PC-3 (cell line): Measurements from ENCODE around the gene TCF7L1. TPM values are rescaled to one million over a fixed set of nuclear protein-coding genes. Genes with fewer than 3 reads are reported as not detected.

ENCODE experiments used
- ATAC-seq: fragments of 200-7000 bp; cut with Tn5 transposase; 2 replicates; pipeline ENCODE4 v1.9.1; 2020; ENCODE audit warnings: mild to moderate bottlenecking, moderate library complexity
- BruUV-seq: library from RNA; stranded (reverse); fragments of 400-500 nt; replicated peaks from 2 replicates; lab custom pipeline; 2021; lab: Mats Ljungman, UMichigan
- CTCF ChIA-PET: fragments of 300-600 bp; sonication (Branson Sonifier 250); formaldehyde crosslinking; loops from one replicate; lab custom pipeline; 2022; ENCODE audit warnings: antibody characterized with exemption; lab: Charles Lee
- POLR2A ChIA-PET: fragments of 300-600 bp; sonication (Branson Sonifier 250); formaldehyde crosslinking; loops from one replicate; lab custom pipeline; 2022; ENCODE audit warnings: antibody characterized with exemption; ENCODE audit not compliant: unreplicated experiment; lab: Charles Lee
- DNase-seq: peaks from one replicate; pipeline ENCODE4 v3.0.0-alpha.2; 2015
- H2AFZ ChIP-seq: fragments of 300-600 bp; sonication (generic); 2 replicates; pipeline ENCODE4 v1.6.0; 2016; ENCODE audit warnings: antibody characterized with exemption, low read length
- H3F3A ChIP-seq: fragments of 300-600 bp; sonication (generic); one replicate; pipeline ENCODE4 v1.6.0; 2017; ENCODE audit warnings: antibody characterized with exemption, low read length, control low read depth, mild to moderate bottlenecking; ENCODE audit not compliant: unreplicated experiment
- H3K27ac ChIP-seq: fragments of 300-600 bp; sonication (generic); 2 replicates; pipeline ENCODE4 v1.5.1; 2016; ENCODE audit warnings: mild to moderate bottlenecking, low read length
- H3K27me3 ChIP-seq: fragments of 300-600 bp; sonication (generic); 2 replicates; pipeline ENCODE4 v1.6.1; 2016; ENCODE audit warnings: low read length, mixed read lengths
- H3K36me3 ChIP-seq: fragments of 300-600 bp; sonication (generic); 2 replicates; pipeline ENCODE4 v1.6.1; 2016; ENCODE audit warnings: low read depth, mixed run types, low read length, mixed read lengths
- H3K4me1 ChIP-seq: fragments of 300-600 bp; sonication (generic); 2 replicates; pipeline ENCODE4 v1.5.1; 2016; ENCODE audit warnings: low read length; ENCODE audit not compliant: insufficient read depth
- H3K4me2 ChIP-seq: fragments of 300-600 bp; sonication (generic); 2 replicates; pipeline ENCODE4 v1.6.0; 2016; ENCODE audit warnings: low read length
- H3K4me3 ChIP-seq: fragments of 300-600 bp; sonication (generic); 2 replicates; pipeline ENCODE4 v1.5.1; 2016; ENCODE audit warnings: mild to moderate bottlenecking, low read length, mixed read lengths
- H3K79me2 ChIP-seq: fragments of 300-600 bp; sonication (generic); 2 replicates; pipeline ENCODE4 v1.6.1; 2017; ENCODE audit warnings: low read length, mixed read lengths
- H3K9ac ChIP-seq: fragments of 300-600 bp; sonication (generic); 2 replicates; pipeline ENCODE4 v1.6.0; 2016; ENCODE audit warnings: mild to moderate bottlenecking, low read length
- H3K9me2 ChIP-seq: fragments of 300-600 bp; sonication (generic); replicated peaks from 2 replicates; pipeline ENCODE4 v1.6.1; 2016; ENCODE audit warnings: mixed run types, low read length, mixed read lengths
- H3K9me3 ChIP-seq: fragments of 300-600 bp; sonication (generic); 2 replicates; pipeline ENCODE4 v1.6.1; 2016; ENCODE audit warnings: low read length, mixed read lengths
- H4K20me1 ChIP-seq: fragments of 300-600 bp; sonication (generic); 2 replicates; pipeline ENCODE4 v1.6.1; 2016; ENCODE audit warnings: low read length, mixed read lengths
- EZH2 ChIP-seq: fragments of 300-600 bp; sonication (generic); IDR thresholded peaks from one replicate; pipeline ENCODE4 v1.6.1; 2017; ENCODE audit warnings: antibody characterized with exemption, mild to moderate bottlenecking, low read length; ENCODE audit not compliant: unreplicated experiment
- EZH2phosphoT487 ChIP-seq: fragments of 300-600 bp; sonication (generic); IDR thresholded peaks from 2 replicates; pipeline ENCODE4 v1.6.1; 2018; ENCODE audit warnings: mild to moderate bottlenecking, antibody characterized with exemption, low read length, borderline replicate concordance
- intact Hi-C: fragments of 100-400 bp; cut with micrococcal nuclease; formaldehyde crosslinking; loops from 2 replicates; pipeline ENCODE4 v1.9.0; 2023
- total RNA-seq: library from RNA; depleted of rRNA; stranded (reverse); fragments of >200 nt; gene quantifications from 2 replicates; pipeline ENCODE4 v1.2.3, GENCODE V29; 2014
- TF ChIP-seq, protein P1 (sequence below): fragments of 300-600 bp; sonication (generic); conservative IDR thresholded peaks from 2 replicates; pipeline ENCODE4 v1.5.1; 2017; ENCODE audit warnings: antibody characterized with exemption, low read depth, mild to moderate bottlenecking, low read length

TCF7L1 gene
- total RNA-seq, 1 experiment from 2014 or later: 1.8 TPM

DNA sequence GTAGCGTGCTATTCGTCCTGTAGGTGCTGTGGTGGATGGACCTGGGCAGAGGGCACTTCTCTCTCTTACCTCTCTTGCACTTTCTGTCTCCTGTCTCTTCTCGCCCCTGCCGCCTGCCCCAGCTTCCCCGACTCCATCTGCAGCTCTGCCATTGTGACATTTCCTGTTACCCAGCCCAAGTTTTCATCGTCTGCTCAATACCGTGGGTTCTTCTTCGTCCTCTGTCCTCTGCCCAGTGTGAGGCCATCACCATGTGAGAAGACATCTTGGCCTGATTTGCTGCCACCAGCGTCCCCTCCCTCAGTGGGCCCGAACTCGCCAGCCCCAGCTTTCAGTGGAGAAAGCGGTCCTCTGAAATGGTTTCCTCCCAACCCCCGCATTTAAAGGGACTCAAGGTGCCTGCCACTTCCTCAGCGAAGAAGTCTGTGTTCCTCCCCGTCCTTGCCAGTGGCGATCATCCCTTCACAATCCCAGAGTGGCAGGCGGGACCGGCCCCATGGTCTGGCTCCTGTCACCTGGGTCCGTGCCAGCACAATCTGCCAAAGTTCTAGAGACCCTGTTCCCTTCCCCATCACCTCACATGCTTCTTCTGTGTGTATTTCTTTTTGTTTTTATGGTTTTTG, 176.6 kb downstream of the TCF7L1 start:
- ChIA-PET CTCF (interaction anchor here (0.5 kb wide), 1 partner anchor 250 kb away, joined by 3 read pairs; no protein-coding TSS in a partner anchor), POLR2A (interaction anchor here (0.8 kb wide), 1 partner anchor 16 kb away, joined by 3 read pairs; no protein-coding TSS in a partner anchor)
- H3K4me1 ChIP-seq: peaks cover 16% of the 10 kb centered on the region
- no peaks in the 10 kb centered on the region for H3K27me3 ChIP-seq
- no peak for DNase-seq
- TF ChIP-seq EZH2phosphoT487: no peak
- TF ChIP-seq, protein P1, sequence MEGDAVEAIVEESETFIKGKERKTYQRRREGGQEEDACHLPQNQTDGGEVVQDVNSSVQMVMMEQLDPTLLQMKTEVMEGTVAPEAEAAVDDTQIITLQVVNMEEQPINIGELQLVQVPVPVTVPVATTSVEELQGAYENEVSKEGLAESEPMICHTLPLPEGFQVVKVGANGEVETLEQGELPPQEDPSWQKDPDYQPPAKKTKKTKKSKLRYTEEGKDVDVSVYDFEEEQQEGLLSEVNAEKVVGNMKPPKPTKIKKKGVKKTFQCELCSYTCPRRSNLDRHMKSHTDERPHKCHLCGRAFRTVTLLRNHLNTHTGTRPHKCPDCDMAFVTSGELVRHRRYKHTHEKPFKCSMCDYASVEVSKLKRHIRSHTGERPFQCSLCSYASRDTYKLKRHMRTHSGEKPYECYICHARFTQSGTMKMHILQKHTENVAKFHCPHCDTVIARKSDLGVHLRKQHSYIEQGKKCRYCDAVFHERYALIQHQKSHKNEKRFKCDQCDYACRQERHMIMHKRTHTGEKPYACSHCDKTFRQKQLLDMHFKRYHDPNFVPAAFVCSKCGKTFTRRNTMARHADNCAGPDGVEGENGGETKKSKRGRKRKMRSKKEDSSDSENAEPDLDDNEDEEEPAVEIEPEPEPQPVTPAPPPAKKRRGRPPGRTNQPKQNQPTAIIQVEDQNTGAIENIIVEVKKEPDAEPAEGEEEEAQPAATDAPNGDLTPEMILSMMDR: no peak
- no peak for TF ChIP-seq EZH2
- no peaks in the 10 kb centered on the region for H3K9me2 ChIP-seq
- no peaks in the 10 kb centered on the region for H3K79me2 ChIP-seq
- H3K9me3 ChIP-seq: no peaks in the 10 kb centered on the region
- H3K36me3 ChIP-seq: no peaks in the 10 kb centered on the region
- no peak overlapping the region for H3K9ac ChIP-seq
- H3K4me3 ChIP-seq: no peak overlapping the region
- no peak overlapping the region for H3K27ac ChIP-seq
- no peaks in the 10 kb centered on the region for H3F3A ChIP-seq
- H2AFZ ChIP-seq: no peak overlapping the region
- no peak for ATAC-seq
- H3K4me2 ChIP-seq: no peak overlapping the region
- TSS peak; percentile 46 for BruUV-seq
- intact Hi-C loops: no loop called here
- H4K20me1 ChIP-seq: no peaks in the 10 kb centered on the region

GRCh38 chr2:85310330-85310729, 177.1 kb downstream of the TCF7L1 start:
- no peaks in the 10 kb centered on the region for H3K36me3 ChIP-seq
- CTCF ChIA-PET: interaction anchor here (0.5 kb wide), 1 partner anchor 250 kb away, joined by 3 read pairs; no protein-coding TSS in a partner anchor

More at GRCh38 chr2:85310330-85310729, 177.1 kb downstream of the TCF7L1 start:
- no TSS peak for BruUV-seq
- ATAC-seq (no peak), DNase-seq (no peak)
- H3K4me1 ChIP-seq: peaks cover 16% of the 10 kb centered on the region
- no peaks in the 10 kb centered on the region for H4K20me1 ChIP-seq
- H3K9me2 ChIP-seq: no peaks in the 10 kb centered on the region
- no peak overlapping the region for H3K27ac ChIP-seq
- no peak overlapping the region for H3K4me3 ChIP-seq
- H2AFZ ChIP-seq: no peak overlapping the region
- POLR2A ChIA-PET: no interaction called here
- H3K27me3 ChIP-seq: no peaks in the 10 kb centered on the region
- intact Hi-C loops: no loop called here
- no peaks in the 10 kb centered on the region for H3F3A ChIP-seq
- TF ChIP-seq, protein P1: no peak
- no peak for TF ChIP-seq EZH2
- TF ChIP-seq EZH2phosphoT487: no peak
- H3K4me2 ChIP-seq: no peak overlapping the region
- H3K79me2 ChIP-seq: no peaks in the 10 kb centered on the region
- H3K9ac ChIP-seq: no peak overlapping the region
- H3K9me3 ChIP-seq: no peaks in the 10 kb centered on the region
